GM23338 (cell line): ENCODE data around the gene EYS. TPM values are rescaled to one million over a fixed set of nuclear protein-coding genes. Genes with fewer than 3 reads are reported as not detected.

Source experiments
- ATAC-seq: fragments of 200-7000 bp; cut with Tn5 transposase; 3 replicates; pipeline ENCODE4 v1.9.1; 2020
- DNase-seq: peaks from one replicate; pipeline ENCODE4 v3.0.0-alpha.2; 2015; ENCODE audit warnings: low spot score
- H2AFZ ChIP-seq: fragments of 200-600 bp; sonication (generic); 2 replicates; pipeline ENCODE4 v1.8.0; 2016; ENCODE audit warnings: antibody characterized with exemption, mild to moderate bottlenecking, moderate library complexity
- H3F3A ChIP-seq: fragments of 200-600 bp; sonication (generic); replicated peaks from 2 replicates; pipeline ENCODE4 v1.8.0; 2017; ENCODE audit warnings: antibody characterized with exemption, mixed run types, low read depth
- H3K27ac ChIP-seq: fragments of 200-600 bp; sonication (generic); 2 replicates; pipeline ENCODE4 v1.6.1; 2016; ENCODE audit warnings: low read depth
- H3K27me3 ChIP-seq: fragments of 200-600 bp; sonication (generic); 2 replicates; pipeline ENCODE4 v1.8.0; 2016; ENCODE audit warnings: mild to moderate bottlenecking, mixed run types, moderate library complexity; ENCODE audit not compliant: insufficient read depth
- H3K36me3 ChIP-seq: fragments of 200-600 bp; sonication (generic); 2 replicates; pipeline ENCODE4 v1.8.0; 2016; ENCODE audit warnings: mild to moderate bottlenecking; ENCODE audit not compliant: insufficient read depth
- H3K4me1 ChIP-seq: fragments of 200-600 bp; sonication (generic); 2 replicates; pipeline ENCODE4 v1.8.0; 2016; ENCODE audit warnings: mild to moderate bottlenecking, moderate library complexity; ENCODE audit not compliant: insufficient read depth
- H3K4me2 ChIP-seq: fragments of 200-600 bp; sonication (generic); 2 replicates; pipeline ENCODE4 v1.7.1; 2017; ENCODE audit warnings: mixed run types
- H3K4me3 ChIP-seq: fragments of 200-600 bp; sonication (generic); 2 replicates; pipeline ENCODE4 v1.6.1; 2016; ENCODE audit warnings: mixed run types
- H3K79me2 ChIP-seq: fragments of 200-600 bp; sonication (generic); replicated peaks from 2 replicates; pipeline ENCODE4 v1.8.0; 2017; ENCODE audit warnings: mild to moderate bottlenecking; ENCODE audit not compliant: insufficient read depth
- H3K9me2 ChIP-seq: fragments of 200-600 bp; sonication (generic); 2 replicates; pipeline ENCODE4 v1.8.0; 2017; ENCODE audit not compliant: insufficient read depth
- H4K20me1 ChIP-seq: fragments of 200-600 bp; sonication (generic); replicated peaks from 2 replicates; pipeline ENCODE4 v1.8.0; 2017; ENCODE audit warnings: mild to moderate bottlenecking; ENCODE audit not compliant: insufficient read depth
- H3K27ac Mint-ChIP-seq: 2 replicates; pipeline ENCODE4 v1.8.0; 2020; ENCODE audit warnings: inconsistent platforms, mild to moderate bottlenecking, moderate library complexity, mixed read lengths
- H3K27me3 Mint-ChIP-seq: 3 replicates; pipeline ENCODE4 v1.8.0; 2022; ENCODE audit warnings: low read depth, mild to moderate bottlenecking, moderate library complexity, mixed read lengths, inconsistent platforms; ENCODE audit not compliant: insufficient read depth, poor library complexity
- H3K36me3 Mint-ChIP-seq: 3 replicates; pipeline ENCODE4 v1.8.0; 2021; ENCODE audit warnings: low read depth, mild to moderate bottlenecking, inconsistent platforms, moderate library complexity, mixed read lengths
- H3K4me1 Mint-ChIP-seq: 3 replicates; pipeline ENCODE4 v1.8.0; 2020; ENCODE audit warnings: mild to moderate bottlenecking, inconsistent platforms, mixed read lengths
- H3K4me3 Mint-ChIP-seq: 3 replicates; pipeline ENCODE4 v1.8.0; 2021; ENCODE audit warnings: moderate library complexity, mild to moderate bottlenecking, inconsistent platforms, mixed read lengths
- H3K9me3 Mint-ChIP-seq: 3 replicates; pipeline ENCODE4 v1.8.0; 2020; ENCODE audit warnings: moderate library complexity, mild to moderate bottlenecking, inconsistent platforms, mixed read lengths
- CREB1 ChIP-seq: fragments of 250-450 bp; sonication (Bioruptor Pico); IDR thresholded peaks from 2 replicates; pipeline ENCODE4 v1.5.0; 2020; ENCODE audit warnings: low read depth, mild to moderate bottlenecking, moderate library complexity
- ETS1 ChIP-seq: IDR thresholded peaks from 2 replicates; pipeline ENCODE4 v1.6.1; 2016; ENCODE audit warnings: antibody characterized with exemption
- EZH2 ChIP-seq: fragments of 200-600 bp; sonication (generic); IDR thresholded peaks from one replicate; pipeline ENCODE4 v1.8.0; 2017; ENCODE audit warnings: antibody characterized with exemption, mild to moderate bottlenecking, low read depth; ENCODE audit not compliant: unreplicated experiment
- EZH2phosphoT487 ChIP-seq: fragments of 200-600 bp; sonication (generic); IDR thresholded peaks from one replicate; pipeline ENCODE4 v1.8.1; 2018; ENCODE audit warnings: antibody characterized with exemption; ENCODE audit not compliant: unreplicated experiment
- JUNB ChIP-seq: IDR thresholded peaks from one replicate; pipeline ENCODE4 v1.6.1; 2016; ENCODE audit warnings: antibody characterized with exemption; ENCODE audit not compliant: unreplicated experiment
- NANOG ChIP-seq: IDR thresholded peaks from 2 replicates; pipeline ENCODE4 v1.6.1; 2016; ENCODE audit warnings: antibody characterized with exemption, borderline replicate concordance
- POLR2AphosphoS5 ChIP-seq: IDR thresholded peaks from 2 replicates; pipeline ENCODE4 v1.6.1; 2016; ENCODE audit warnings: antibody characterized with exemption, low read depth
- REST ChIP-seq: IDR thresholded peaks from one replicate; pipeline ENCODE4 v1.6.1; 2018; ENCODE audit warnings: antibody characterized with exemption; ENCODE audit not compliant: unreplicated experiment
- ZNF114 ChIP-seq: fragments of 250-450 bp; sonication (Bioruptor Pico); IDR thresholded peaks from 2 replicates; pipeline ENCODE4 v1.5.0; 2020; ENCODE audit warnings: mild to moderate bottlenecking, moderate library complexity
- ZNF331 ChIP-seq: fragments of 250-450 bp; sonication (Bioruptor Pico); IDR thresholded peaks from 2 replicates; pipeline ENCODE4 v1.5.0; 2020; ENCODE audit warnings: low read depth, mild to moderate bottlenecking, moderate library complexity
- ZNF462 ChIP-seq: fragments of 250-450 bp; sonication (Bioruptor Pico); IDR thresholded peaks from 2 replicates; pipeline ENCODE4 v1.5.0; 2020; ENCODE audit warnings: mild to moderate bottlenecking, moderate library complexity
- polyA plus RNA-seq: library from polyadenylated mRNA; unstranded; fragments of >200 nt; fragmentation: Nextera tagmentation; extraction: Ambion mirVana; gene quantifications from 2 replicates; pipeline ENCODE4 v1.2.1, GENCODE V29; 2016
- total RNA-seq: library from RNA; depleted of rRNA; stranded (reverse); fragments of >200 nt; shearing (Covaris generic); gene quantifications from 2 replicates; pipeline ENCODE4 v1.2.3, GENCODE V29; 2014
- TF ChIP-seq, protein P1 (sequence below), 2 experiments: fragments of 200-600 bp in 1 of 2; sonication (generic) in 1 of 2; conservative IDR thresholded peaks; 2 replicates each; pipeline versions ENCODE4 v1.5.1 to v1.6.1; 2016 to 2017; ENCODE audit warnings: antibody characterized with exemption in 2 of 2, low read depth in 2 of 2, mild to moderate bottlenecking in 2 of 2, moderate library complexity in 1 of 2

EYS gene
- total and polyA plus RNA-seq, 2 experiments from 2014 or later = 0.38 to 0.52 TPM

DNA sequence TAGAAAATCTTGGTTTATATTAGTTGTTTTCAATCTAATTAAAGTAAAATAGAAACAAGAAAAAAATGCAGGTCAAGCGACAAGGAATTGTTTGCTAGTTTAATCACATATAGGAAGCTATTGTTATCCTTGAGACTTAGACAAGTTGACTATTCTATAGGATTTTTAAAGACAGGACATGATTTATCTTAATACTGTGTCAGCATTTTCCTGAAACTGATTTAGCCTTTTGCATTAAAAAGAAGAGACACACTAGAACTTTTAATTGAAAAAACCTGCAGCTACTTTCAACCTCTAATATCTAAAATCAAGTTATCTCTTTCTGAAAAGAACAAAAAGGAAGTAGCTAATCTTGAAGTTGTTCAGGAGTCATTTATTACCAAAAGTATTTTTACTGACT is 1825.2 kb downstream of the EYS start (continued):
- TF ChIP-seq ZNF462 (CRISPR knock-in tag) (no peak), ETS1 (no peak), NANOG (no peak), JUNB (no peak), ZNF331 (CRISPR knock-in tag) (no peak)
- TF ChIP-seq, protein P1, sequence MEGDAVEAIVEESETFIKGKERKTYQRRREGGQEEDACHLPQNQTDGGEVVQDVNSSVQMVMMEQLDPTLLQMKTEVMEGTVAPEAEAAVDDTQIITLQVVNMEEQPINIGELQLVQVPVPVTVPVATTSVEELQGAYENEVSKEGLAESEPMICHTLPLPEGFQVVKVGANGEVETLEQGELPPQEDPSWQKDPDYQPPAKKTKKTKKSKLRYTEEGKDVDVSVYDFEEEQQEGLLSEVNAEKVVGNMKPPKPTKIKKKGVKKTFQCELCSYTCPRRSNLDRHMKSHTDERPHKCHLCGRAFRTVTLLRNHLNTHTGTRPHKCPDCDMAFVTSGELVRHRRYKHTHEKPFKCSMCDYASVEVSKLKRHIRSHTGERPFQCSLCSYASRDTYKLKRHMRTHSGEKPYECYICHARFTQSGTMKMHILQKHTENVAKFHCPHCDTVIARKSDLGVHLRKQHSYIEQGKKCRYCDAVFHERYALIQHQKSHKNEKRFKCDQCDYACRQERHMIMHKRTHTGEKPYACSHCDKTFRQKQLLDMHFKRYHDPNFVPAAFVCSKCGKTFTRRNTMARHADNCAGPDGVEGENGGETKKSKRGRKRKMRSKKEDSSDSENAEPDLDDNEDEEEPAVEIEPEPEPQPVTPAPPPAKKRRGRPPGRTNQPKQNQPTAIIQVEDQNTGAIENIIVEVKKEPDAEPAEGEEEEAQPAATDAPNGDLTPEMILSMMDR (conservative IDR thresholded peaks at IDR 0.05; ENCODE audit: low read depth in 2 of 2) = no peak

- no peaks in the 10 kb centered on the region for H3K4me1 ChIP-seq
- Mint-ChIP-seq H3K27me3 (peaks cover 2% of the 10 kb centered on the region), H3K9me3 (peaks cover 35% of the 10 kb centered on the region), H3K27ac (no peak overlapping the region), H3K4me3 (no peak overlapping the region), H3K4me1 (no peaks in the 10 kb centered on the region), H3K36me3 (peaks cover 3% of the 10 kb centered on the region; the same call in 2 of the 3 replicates)
- H3K79me2 ChIP-seq = no peaks in the 10 kb centered on the region
- H3K27ac ChIP-seq = no peak overlapping the region
- no peaks in the 10 kb centered on the region for H3K27me3 ChIP-seq
- H2AFZ ChIP-seq = no peak overlapping the region
- DNase-seq (no peak), ATAC-seq (no peak)
- no peaks in the 10 kb centered on the region for H4K20me1 ChIP-seq
- H3K4me3 ChIP-seq = no peak overlapping the region
- H3K36me3 ChIP-seq = no peaks in the 10 kb centered on the region; the same call in 1 of the 2 replicates
- no peak overlapping the region for H3K4me2 ChIP-seq
- no peaks in the 10 kb centered on the region for H3F3A ChIP-seq
- no peaks in the 10 kb centered on the region for H3K9me2 ChIP-seq
- TF ChIP-seq REST (no peak), ZNF114 (CRISPR knock-in tag) (no peak), ETS1 (no peak), EZH2phosphoT487 (no peak), EZH2 (no peak), ZNF331 (CRISPR knock-in tag) (no peak), POLR2AphosphoS5 (no peak), CREB1 (CRISPR knock-in tag) (no peak), JUNB (no peak)
Measured at GRCh38 chr6:63872233-63872632, 1834.8 kb downstream of the EYS start.
